Esophagus squamous epithelium (tissue), 4 donors: Measurements from ENCODE around the gene ERVV-1.

Experiments used
- CTCF ChIP-seq, 6 experiments: fragments of 450-650 bp in 4 of 6; fragments of 200-600 bp in 2 of 6; sonication (generic) in 2 of 6; IDR thresholded peaks; one replicate each; pipeline ENCODE4 v1.5.1; 2016 to 2019; ENCODE audit warnings: antibody characterized with exemption in 6 of 6, mild to moderate bottlenecking in 4 of 6, moderate library complexity in 4 of 6
- POLR2A ChIP-seq, 4 donors: fragments of 450-650 bp; IDR thresholded peaks; one replicate each; pipeline ENCODE4 v1.6.1; 2017; ENCODE audit warnings: antibody characterized with exemption in 4 of 4, mild to moderate bottlenecking in 4 of 4, moderate library complexity in 3 of 4

DNA sequence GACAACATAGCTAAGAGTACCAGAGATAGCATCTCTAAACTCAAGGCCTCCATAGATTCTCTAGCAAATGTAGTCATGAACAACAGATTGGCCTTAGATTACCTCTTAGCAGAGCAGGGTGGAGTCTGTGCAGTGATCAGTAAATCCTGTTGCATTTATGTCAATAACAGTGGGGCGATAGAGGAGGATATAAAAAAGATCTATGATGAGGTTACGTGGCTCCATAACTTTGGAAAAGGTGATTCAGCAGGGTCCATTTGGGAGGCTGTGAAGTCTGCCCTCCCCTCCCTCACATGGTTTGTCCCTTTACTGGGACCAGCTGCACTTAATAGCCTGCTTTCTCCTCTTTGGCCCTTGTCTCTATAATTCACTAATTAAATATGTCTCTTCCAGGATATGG, 1.4 kb downstream of the ERVV-1 start:
- TF ChIP-seq POLR2A (IDR thresholded peaks at IDR 0.05) = no peak
- TF ChIP-seq CTCF (IDR thresholded peaks at IDR 0.05) = no peak
